Stimulated activated CD4-positive, alpha-beta T cell treated with anti-CD3 and anti-CD28 coated beads, Interleukin-4, amount 100 ng/mL, for 4 hours (primary cell): Measurements from ENCODE around the gene SLC5A10.
A peak's percentile ranks its signal among the peaks of the same experiment; 100 is the strongest.

Experiments
- DNase-seq, 2 experiments: peaks; one replicate each; pipeline ENCODE4 v3.0.0-alpha.2; 2020

Gene SLC5A10

DNA sequence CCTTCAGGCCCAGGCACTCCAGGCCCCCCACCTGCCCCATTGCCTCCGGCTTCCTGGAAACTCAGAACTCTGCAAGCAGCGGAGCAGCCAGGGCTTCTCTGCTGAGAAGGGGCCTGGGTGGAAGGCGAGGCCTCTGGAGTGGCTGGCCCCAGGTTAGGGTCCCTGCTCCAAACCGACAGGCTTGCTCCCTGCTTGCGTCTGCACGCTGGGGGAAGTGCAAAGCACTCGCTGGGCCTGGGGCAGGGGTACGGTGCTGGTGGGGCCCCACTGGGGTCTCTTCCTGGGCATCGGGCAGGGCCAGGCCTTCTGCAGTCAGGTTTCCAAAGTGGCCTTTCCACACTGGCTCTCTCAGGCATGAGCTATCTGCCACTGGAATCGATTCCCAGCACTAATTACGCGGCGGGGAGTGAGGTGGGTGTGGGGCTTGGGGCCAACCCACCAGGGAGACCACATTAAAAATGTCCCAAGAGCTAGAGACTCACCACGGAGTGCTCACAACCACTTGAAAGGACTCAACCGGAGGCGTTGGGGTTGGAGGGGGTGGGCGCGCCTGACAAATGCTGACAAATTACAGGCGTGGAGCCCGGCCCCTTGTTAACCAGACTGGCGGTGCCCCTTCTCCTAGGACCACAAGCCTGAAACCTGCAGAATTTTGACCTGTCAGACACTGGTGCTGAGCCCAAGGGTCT is 34.7 kb downstream of the SLC5A10 start:
- DNase-seq = no peak

DNA sequence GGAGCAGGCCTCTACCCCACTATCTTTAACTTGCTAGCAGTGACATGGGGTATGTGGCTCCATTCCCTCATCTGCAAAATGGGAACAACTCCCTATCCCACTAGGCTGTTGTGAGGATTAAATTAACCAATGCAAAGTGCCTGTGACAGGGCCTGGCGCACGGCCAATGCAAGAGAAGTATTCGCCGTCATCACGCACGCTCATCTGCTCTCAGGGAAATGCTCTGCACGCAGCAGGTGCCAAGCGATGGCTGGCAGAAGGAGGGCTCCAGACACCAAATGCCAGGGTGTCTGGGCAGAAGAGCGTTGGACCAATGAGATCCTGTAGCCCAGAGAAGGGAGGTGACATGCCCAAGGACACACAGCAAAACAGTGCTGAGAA is 35.3 kb downstream of the SLC5A10 start:
- DNase-seq = no peak

GRCh38 chr17:18987862-18988545 is 36.0 kb downstream of the SLC5A10 start:
- DNase-seq = no peak

DNA sequence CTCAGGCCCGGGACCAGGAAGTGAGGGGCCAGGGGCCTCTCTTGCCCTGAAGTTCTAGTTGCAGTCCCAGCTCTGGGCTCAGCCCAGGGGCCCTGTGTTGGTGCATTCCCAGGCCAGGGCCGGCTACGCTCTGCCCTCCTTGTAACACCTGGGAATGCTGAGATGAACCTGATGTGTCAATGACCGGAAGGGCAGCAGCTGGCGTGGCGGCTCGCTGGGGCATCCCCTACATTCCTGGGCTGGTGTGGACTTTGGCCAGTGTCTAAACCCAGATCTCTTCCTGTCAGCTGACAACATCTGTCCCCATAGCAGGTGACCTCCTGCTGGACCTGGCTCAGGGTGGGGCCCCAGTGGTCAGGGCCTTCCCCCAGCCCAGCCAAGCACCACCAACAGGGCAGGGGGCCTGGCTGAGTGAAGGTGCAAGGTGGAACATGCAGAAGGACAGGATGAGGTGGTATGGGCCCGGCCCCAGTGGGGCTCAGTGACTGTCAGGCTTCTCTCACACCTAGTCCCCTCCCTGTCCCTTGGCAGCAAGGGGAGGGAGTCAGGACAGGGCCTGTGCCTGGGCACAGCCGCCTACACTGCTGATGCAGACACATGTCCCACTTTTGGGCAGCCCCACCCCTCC is 36.7 kb downstream of the SLC5A10 start:
- DNase-seq = no peak

DNA sequence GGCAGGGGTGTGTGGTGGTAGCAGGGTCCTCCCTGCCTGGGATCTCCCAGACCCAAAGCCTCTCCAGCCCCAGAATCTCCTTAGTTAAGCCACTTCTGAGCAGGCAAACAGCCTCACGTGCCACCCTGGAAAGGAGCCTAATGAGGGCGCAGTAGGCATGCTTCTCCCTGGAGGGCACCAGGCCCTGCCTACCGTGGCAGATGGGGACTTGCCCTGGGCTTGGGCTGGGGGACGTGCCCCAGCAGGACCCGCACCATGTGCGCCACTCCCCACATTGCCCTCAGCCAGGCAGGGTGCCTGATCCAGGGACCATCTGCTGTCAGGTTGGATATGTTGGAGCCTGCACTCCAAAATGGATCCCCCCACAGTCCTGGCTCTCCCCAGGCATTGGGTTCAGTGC is 38.4 kb downstream of the SLC5A10 start:
- no peak for DNase-seq

GRCh38 chr17:18991531-18992315 is 39.8 kb downstream of the SLC5A10 start:
- DNase-seq = no peak

- DNase-seq = no peak
Measured at GRCh38 chr17:18992454-18993130, 40.6 kb downstream of the SLC5A10 start.

DNA sequence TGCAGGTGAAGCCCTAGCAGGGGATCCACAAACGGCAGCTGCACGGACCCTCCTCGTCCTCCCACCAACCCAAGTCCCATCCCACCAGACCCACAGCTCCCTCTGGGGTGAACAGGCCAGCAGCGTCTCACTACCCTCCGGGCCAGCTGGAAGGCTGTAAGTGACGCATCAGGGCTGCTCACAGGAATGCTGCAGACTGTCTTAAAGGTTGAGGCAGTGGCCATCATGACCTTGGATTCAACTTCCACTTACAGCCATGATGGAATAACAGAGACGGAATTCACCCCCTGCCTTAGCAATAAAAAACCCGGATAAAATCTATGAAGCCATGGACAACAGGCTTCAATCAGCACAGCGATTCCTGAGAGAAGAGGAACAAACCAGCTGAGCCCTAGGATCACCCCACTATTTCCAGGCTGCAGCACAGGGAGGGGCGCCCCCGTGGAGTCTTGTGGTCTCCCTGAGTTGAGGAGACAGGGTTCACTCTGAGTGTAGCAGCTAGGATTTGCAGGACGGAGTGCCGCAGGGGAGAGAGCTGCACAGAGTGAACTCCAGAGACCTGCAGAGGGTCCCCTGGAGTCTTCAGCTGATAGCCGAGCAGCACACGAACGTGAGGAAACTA is 42.1 kb downstream of the SLC5A10 start:
- no peak for DNase-seq

DNA sequence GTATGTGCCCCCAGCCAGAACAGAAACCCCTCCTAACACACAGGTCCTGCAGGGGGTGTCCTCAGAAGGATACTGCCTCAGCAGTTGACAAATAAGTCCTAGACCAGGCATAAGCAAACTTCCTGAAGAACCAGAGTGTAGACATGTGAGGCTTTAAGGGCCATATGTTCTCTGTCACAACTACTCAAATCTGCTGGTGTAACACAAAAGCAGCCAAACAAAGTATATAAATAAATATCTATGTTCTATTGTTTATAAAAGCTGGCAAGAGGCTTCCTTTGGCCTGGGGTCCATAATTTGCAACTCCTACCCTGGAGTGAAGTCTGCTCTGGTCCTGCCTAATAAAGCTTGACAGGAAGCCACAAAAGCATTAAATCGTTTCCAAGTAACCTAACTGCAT is 42.7 kb downstream of the SLC5A10 start:
- DNase-seq = no peak

DNA sequence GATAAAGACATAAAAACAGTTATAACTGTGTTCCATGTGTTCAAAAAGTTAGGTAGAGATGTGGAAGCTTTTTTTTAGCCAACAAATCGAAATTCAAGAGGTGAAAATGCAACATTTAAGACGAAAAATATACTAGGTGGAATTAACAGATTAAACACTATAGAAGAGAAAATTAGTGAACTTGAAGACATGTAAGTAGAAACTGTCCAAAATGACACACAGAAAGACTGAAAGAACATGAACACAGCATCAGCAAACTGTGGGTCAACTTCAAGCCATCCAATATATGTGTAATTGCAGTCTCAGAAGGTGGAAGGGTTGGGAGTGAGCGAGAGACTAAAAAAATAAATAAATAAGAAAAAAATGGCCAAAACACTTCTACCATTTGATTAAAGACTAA is 43.3 kb downstream of the SLC5A10 start:
- DNase-seq = no peak

DNA sequence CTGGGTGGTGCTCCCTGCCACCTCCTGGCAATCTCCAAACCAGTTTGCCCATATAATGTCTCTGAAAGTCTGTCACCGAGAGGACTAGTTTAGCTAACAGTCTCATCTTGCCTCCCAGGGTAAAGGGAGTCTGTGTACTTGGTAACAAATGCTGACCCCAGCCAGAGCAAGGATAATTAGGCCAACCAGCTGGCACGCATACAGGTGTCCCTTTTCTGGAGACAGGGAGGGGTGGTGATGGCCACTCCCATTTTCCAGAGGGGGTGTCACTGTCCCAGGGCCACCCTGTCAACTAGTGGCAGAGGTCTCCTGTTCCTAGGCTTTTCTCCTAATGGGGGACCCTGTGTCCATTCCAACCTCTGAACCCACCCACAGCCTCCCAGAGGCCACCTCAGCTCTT is 44.5 kb downstream of the SLC5A10 start:
- DNase-seq = no peak

DNA sequence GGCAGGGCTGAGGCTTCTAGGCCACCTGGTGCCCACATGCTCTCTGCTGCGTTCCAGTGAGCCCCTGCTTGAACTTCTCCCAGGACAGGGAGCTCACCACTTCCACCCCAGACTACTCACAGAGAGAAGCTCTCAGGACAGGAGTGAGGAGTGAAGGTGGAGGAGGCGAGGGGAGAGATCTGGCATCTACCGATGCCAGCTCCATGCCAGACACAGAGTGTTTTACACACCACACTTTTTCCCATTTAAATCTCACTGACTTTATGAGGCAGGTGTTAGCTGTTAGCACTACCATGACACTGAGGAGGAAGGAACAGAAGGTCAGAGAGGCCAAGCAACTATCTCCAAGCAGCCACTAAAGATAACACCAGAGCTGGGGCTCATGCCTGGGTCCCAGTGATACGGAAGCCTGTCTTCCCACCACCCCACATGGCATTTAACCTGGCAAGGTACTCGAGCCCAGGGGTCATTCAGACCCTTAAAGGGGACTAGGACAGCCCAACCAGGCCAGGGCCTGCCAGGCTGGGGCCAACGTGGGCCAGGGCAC is 45.8 kb downstream of the SLC5A10 start:
- no peak for DNase-seq

GRCh38 chr17:18999394-18999793 is 47.4 kb downstream of the SLC5A10 start:
- DNase-seq = no peak

GRCh38 chr17:18999911-19000310 is 47.9 kb downstream of the SLC5A10 start:
- no peak for DNase-seq

DNA sequence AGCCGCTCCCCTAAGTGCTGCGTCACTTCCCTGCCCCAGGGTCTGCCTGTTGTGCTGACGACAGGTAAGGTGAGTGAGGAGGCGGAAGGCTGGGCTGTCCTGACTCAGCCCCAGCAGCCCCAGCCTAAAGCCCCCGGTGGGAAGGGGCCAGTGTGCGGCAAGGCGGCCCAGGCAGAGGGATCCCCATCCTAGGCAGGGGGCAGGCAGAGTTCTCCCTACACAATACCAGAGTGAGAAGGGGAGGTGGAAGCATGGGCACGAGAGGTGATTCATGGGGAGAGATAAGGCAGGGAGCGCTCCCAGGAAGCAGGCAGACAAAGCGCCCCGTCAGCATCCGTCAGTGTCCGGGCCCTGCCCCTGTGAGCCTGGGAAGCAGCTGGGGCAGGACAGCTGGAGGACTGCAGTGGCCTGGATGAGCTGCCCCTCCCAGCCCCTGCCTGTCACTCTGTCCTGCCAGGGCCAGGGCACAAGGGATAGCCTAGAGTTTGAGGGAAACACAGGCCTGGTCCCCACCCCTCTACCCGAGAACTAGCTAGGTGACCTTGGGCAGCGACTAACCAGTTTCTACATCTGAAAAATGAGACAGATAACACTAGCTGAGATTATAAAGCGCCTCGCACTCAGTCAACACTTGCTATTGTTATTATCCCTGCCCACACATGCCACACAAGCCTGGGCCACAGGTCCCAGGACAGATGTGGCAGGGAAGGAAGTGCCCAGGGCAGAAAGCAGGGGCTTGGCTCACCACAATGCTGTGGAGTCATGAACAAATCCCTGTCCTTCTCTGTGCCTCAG is 48.8 kb downstream of the SLC5A10 start:
- DNase-seq = no peak

- DNase-seq = no peak
Measured at GRCh38 chr17:19001907-19002590, 50.1 kb downstream of the SLC5A10 start.

GRCh38 chr17:19002805-19003542 is 51.0 kb downstream of the SLC5A10 start:
- DNase-seq = peak in 1 of 2 experiments; percentile 23

DNA sequence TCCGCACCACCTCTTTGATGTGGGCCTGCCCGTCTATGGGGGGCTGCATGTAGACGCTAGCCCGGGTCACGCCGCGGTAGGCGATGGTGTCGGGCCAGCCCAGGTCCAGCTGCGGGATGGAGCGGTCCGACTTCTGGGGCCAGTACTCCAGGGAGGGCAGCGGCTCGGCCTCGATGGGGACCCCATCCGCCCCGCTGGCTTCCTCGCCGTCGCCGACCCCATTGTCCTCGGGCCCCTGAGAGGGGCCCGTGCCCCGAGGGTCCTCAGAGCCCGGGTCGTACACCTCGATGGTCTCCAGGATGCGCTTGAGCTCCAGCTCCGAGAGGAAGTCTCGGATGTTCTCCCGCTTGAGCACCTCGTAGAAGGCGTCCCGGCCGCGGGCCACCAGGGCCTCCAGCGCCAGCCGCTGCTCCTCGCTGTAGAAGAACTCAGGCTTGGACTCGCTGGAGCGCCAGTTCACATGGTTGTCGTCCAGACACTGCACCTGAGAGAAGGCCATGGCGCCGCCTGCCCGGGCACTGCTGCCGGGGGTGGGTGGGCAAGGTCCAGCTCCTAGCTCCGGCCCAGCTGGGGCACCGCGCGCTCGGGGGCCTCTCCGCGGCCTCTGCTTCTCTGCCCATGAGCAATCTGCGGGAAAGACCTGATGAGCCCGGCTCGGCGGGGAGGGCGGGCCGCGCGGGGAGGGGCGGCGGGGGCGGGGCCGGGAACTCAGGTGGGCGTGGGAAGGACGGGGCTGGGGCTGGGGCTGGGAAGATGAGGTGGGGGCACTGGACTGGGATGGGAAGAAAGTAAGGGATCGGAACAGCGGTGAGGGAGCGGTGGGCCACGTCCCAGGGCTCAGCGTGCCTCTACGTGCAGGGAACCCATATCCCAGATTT is 51.8 kb downstream of the SLC5A10 start:
- DNase-seq = peak; percentile 54 to 66
